ENCODE measurements around the gene TTC39C.
A peak's percentile ranks its signal among the peaks of the same experiment; 100 is the strongest.

TTC39C gene

GRCh38 chr18:23990474-23991410 is 23.8 kb upstream of the TTC39C start:
- DNase-seq (ENCODE audit: extremely low spot score, insufficient read length, low read depth) (no peak), FAIRE-seq (no peak)

- DNase-seq (ENCODE audit: extremely low spot score, insufficient read length, low read depth) (no peak), FAIRE-seq (no peak)
Observed at GRCh38 chr18:23992089-23992940, 22.2 kb upstream of the TTC39C start.

- no peak for FAIRE-seq
- DNase-seq (ENCODE audit: extremely low spot score, insufficient read length, low read depth), result no peak
Observed at GRCh38 chr18:23992941-23993280, 21.6 kb upstream of the TTC39C start.

- FAIRE-seq, result no peak
Observed at GRCh38 chr18:23994361-23994902, 20.1 kb upstream of the TTC39C start.

GRCh38 chr18:23995180-23995579 is 19.4 kb upstream of the TTC39C start:
- DNase-seq (ENCODE audit: extremely low spot score, insufficient read length, low read depth) (no peak), FAIRE-seq (no peak)

More at GRCh38 chr18:23994361-23994902, 20.1 kb upstream of the TTC39C start:
- DNase-seq (ENCODE audit: extremely low spot score, insufficient read length, low read depth), result no peak

GRCh38 chr18:23998018-23998417 is 16.5 kb upstream of the TTC39C start:
- DNase-seq (ENCODE audit: extremely low spot score, insufficient read length, low read depth) (no peak), FAIRE-seq (no peak)

- no peak for DNase-seq (ENCODE audit: extremely low spot score, insufficient read length, low read depth)
- FAIRE-seq, result no peak
Observed at GRCh38 chr18:23998820-23999219, 15.7 kb upstream of the TTC39C start.

GRCh38 chr18:24000613-24001490 is 13.7 kb upstream of the TTC39C start:
- FAIRE-seq (no peak), DNase-seq (ENCODE audit: extremely low spot score, insufficient read length, low read depth) (no peak)

GRCh38 chr18:24002479-24002878 is 12.1 kb upstream of the TTC39C start:
- DNase-seq (ENCODE audit: extremely low spot score, insufficient read length, low read depth) (no peak), FAIRE-seq (no peak)

- FAIRE-seq, result no peak
- DNase-seq (ENCODE audit: extremely low spot score, insufficient read length, low read depth), result no peak
Observed at GRCh38 chr18:24003288-24003687, 11.3 kb upstream of the TTC39C start.

GRCh38 chr18:24003903-24004640 is 10.5 kb upstream of the TTC39C start:
- DNase-seq (ENCODE audit: extremely low spot score, insufficient read length, low read depth) (no peak), FAIRE-seq (peak; percentile 9)

GRCh38 chr18:24006712-24007313 is 7.7 kb upstream of the TTC39C start:
- no peak for DNase-seq (ENCODE audit: extremely low spot score, insufficient read length, low read depth)
- peak; percentile 9 for FAIRE-seq

GRCh38 chr18:24009246-24009645 is 5.3 kb upstream of the TTC39C start:
- no peak for FAIRE-seq

GRCh38 chr18:24009651-24010333 is 4.8 kb upstream of the TTC39C start:
- DNase-seq (ENCODE audit: extremely low spot score, insufficient read length, low read depth), result no peak
- FAIRE-seq, result peak; percentile 97

More at GRCh38 chr18:24009246-24009645, 5.3 kb upstream of the TTC39C start:
- no peak for DNase-seq (ENCODE audit: extremely low spot score, insufficient read length, low read depth)

- FAIRE-seq (no peak), DNase-seq (ENCODE audit: extremely low spot score, insufficient read length, low read depth) (no peak)
Observed at GRCh38 chr18:24010673-24011072, 3.9 kb upstream of the TTC39C start.

- FAIRE-seq, result peak; percentile 66
- DNase-seq (ENCODE audit: extremely low spot score, insufficient read length, low read depth), result no peak
Observed at GRCh38 chr18:24011123-24011917, 3.2 kb upstream of the TTC39C start.

- no peak for DNase-seq (ENCODE audit: extremely low spot score, insufficient read length, low read depth)
- no peak for FAIRE-seq
Observed at GRCh38 chr18:24013051-24013450, 1.5 kb upstream of the TTC39C start.

Measured in GM18507 (cell line).